Measurements from ENCODE around the gene SMAD3.

The SMAD3 gene

DNA sequence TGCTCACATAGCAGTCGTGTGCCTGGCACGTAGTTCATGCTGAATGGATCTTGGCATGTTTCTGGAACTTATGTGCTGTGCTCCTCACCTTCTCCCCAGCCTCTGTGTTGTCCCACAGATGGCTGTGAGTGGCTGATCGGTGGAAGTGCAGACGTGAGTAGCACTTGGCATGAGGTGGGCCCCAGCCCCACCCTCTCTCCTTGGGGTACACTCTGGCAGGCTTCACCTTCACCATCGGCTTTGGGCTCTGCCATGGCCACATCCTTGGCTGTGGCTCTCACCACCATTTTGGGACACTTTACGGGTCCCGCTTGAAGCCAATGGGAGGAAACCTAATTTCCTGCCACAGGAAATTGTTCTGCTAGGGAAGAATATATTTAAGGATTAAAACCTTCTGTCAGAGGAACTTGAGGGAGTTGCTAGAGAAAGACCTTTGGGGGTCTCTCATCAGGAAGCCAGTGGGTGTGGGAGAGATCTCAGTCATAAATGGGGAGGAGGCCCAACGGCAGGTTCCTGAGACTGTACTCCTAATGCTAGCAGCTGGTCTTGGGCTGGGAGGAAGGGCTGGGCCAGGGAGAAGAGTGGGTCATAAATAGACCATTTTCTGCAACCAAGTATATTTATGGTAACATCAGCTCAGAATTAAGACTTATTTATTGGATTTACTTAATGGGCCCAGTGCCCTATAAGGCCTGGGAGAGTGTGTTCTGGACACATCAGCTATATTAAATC lies 92.3 kb downstream of the SMAD3 start:
- no peak for DNase-seq (ENCODE audit: low spot score)
- ChIA-PET CTCF (interaction anchor here (0.6 kb wide), 2 partner anchors 11 to 867 kb away, joined by 3 to 4 read pairs; no protein-coding TSS in a partner anchor), POLR2A (ENCODE audit: low non-redundant PET) (no interaction called here)
- TF ChIP-seq, protein P1, sequence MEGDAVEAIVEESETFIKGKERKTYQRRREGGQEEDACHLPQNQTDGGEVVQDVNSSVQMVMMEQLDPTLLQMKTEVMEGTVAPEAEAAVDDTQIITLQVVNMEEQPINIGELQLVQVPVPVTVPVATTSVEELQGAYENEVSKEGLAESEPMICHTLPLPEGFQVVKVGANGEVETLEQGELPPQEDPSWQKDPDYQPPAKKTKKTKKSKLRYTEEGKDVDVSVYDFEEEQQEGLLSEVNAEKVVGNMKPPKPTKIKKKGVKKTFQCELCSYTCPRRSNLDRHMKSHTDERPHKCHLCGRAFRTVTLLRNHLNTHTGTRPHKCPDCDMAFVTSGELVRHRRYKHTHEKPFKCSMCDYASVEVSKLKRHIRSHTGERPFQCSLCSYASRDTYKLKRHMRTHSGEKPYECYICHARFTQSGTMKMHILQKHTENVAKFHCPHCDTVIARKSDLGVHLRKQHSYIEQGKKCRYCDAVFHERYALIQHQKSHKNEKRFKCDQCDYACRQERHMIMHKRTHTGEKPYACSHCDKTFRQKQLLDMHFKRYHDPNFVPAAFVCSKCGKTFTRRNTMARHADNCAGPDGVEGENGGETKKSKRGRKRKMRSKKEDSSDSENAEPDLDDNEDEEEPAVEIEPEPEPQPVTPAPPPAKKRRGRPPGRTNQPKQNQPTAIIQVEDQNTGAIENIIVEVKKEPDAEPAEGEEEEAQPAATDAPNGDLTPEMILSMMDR (conservative IDR thresholded peaks at IDR 0.05; ENCODE audit: low read depth): no peak
- 0 out of 2 replicates have a peak overlapping the region, but pooled peaks have one; percentile 12 for H3K27ac ChIP-seq

DNA sequence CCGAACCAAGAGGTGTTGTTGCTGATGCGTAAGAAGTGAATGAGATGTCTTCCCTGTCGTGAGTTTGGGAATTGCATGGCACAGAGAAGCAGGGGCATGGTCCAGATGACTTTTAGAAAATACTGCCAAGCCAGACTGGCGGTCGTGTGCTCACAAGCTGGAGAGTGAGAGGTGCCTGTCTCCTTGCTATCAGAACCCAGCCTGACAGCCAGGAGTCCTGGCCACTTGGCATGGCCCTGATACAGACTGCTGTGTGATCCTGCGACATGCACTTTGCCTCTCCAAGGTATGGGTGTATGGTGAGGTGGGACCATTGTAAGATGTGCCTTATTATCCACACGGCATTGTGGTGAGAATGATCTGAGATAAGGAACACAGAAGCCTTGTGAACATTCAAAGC lies 93.0 kb downstream of the SMAD3 start:
- POLR2A ChIA-PET (ENCODE audit: low non-redundant PET): no interaction called here

DNA sequence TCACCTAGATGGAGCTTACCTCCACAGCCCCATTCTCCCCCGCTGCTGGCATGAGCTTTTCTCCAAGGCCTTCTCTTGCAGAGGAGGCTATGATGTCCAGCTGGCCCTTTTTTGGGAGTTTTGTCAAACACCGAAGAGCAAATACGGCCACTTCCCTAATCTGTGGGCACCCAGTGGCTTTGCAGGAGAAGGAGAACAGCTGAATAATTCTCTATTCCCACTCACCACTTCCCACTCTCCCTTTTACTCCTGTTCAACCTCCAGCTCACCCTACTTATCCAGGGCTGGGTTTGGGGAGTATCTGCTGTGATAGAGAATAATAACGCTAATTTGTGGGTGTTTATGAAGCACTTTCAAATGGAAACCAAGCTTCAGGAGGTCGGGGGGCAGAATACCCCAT lies 96.0 kb downstream of the SMAD3 start:
- no peak for DNase-seq (ENCODE audit: low spot score)
- TF ChIP-seq, protein P1 (conservative IDR thresholded peaks at IDR 0.05; ENCODE audit: low read depth): no peak
- H3K27ac ChIP-seq: no peak overlapping the region
- ChIA-PET CTCF (interaction anchor here (0.6 kb wide), 1 partner anchor 54 kb away, joined by 3 read pairs; no protein-coding TSS in a partner anchor), POLR2A (ENCODE audit: low non-redundant PET) (no interaction called here)

More for the DNA sequence above, 93.0 kb downstream of the SMAD3 start:
- H3K27ac ChIP-seq: peak overlapping the region; percentile 12; the same call in 1 of the 2 replicates
- DNase-seq (ENCODE audit: low spot score): no peak
- TF ChIP-seq, protein P1 (conservative IDR thresholded peaks at IDR 0.05; ENCODE audit: low read depth): no peak
- CTCF ChIA-PET: interaction anchor here (0.6 kb wide), 1 partner anchor 11 kb away, joined by 4 read pairs; no protein-coding TSS in a partner anchor

DNA sequence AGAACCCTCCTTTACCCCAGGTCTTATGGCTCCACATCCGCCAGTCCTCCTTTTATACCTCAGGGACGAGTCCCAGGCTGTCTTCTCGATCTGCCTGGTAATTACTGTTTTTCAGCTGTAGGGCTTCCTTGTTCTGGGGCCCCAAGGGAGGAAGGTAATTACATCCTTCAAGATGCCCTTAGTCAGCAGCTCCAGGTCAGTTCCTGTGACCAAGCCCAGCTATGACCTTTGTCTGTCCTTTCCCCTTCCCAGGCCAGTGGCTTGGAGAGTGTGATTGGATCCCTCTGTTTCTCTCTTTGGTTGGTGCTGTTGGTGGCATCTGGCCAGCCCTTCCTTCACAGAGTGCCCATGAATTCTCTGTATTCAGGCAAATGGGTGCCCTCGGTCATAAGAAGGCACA lies 96.5 kb downstream of the SMAD3 start:
- ChIA-PET POLR2A (ENCODE audit: low non-redundant PET) (no interaction called here), CTCF (interaction anchor here (0.6 kb wide), 1 partner anchor 53 kb away, joined by 3 read pairs; no protein-coding TSS in a partner anchor)
- TF ChIP-seq, protein P1 (conservative IDR thresholded peaks at IDR 0.05; ENCODE audit: low read depth): no peak
- no peak overlapping the region for H3K27ac ChIP-seq
- no peak for DNase-seq (ENCODE audit: low spot score)

DNA sequence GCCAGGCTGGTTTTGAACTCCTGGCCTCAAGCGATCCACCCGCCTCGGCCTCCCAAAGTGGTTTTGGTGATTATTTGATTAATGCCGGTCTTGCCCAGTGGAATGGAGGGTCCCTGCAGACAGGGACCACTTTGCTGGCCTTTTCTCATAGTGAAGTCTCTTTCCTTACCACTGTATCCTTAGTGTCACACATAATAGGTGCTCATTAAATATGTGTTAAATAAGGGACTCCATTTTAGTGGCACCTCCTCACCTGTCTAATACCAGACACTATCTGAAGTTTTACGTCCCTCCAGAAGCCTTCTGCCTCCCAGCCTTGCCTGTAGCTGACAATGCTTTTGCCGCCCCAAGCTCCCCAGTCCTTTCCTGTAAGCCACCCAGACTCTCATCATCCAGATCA lies 97.8 kb downstream of the SMAD3 start:
- H3K27ac ChIP-seq: 0 out of 2 replicates have a peak overlapping the region, but pooled peaks have one; percentile 68
- ChIA-PET CTCF (no interaction called here), POLR2A (ENCODE audit: low non-redundant PET) (no interaction called here)
- DNase-seq (ENCODE audit: low spot score): no peak
- TF ChIP-seq, protein P1 (conservative IDR thresholded peaks at IDR 0.05; ENCODE audit: low read depth): no peak

DNA sequence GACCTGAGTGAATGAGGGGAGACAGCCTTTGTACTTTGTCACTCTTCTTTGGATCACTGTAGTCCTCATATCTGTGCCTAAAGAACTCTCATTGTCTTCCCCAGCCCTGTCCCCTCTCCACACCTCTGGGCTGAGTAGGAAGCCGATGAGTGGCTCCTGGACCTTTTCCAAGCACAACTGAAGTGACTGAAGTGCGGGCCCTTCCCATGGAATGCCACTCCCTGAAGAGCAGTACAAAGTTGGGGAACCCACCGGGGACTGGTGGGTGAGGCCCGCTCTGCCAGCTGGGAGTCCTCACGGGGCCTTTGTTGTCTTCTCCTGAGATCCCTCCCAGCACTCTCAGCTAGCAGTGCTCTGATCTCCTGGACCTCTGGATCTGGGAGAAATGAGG lies 99.0 kb downstream of the SMAD3 start:
- TF ChIP-seq, protein P1 (conservative IDR thresholded peaks at IDR 0.05; ENCODE audit: low read depth): no peak
- CTCF ChIA-PET: interaction anchor here (0.6 kb wide), 1 partner anchor 935 kb away, joined by 3 read pairs; no protein-coding TSS in a partner anchor
- H3K27ac ChIP-seq: peak overlapping the region; percentile 68
- POLR2A ChIA-PET (ENCODE audit: low non-redundant PET): no interaction called here
- DNase-seq (ENCODE audit: low spot score): no peak
